GM12873 (cell line): ENCODE data around the gene SHTN1.

Experiments used
- TF ChIP-seq, protein P1 (sequence below): IDR thresholded peaks from 2 replicates; pipeline ENCODE4 v1.5.1; 2012; ENCODE audit warnings: low read depth, mild to moderate bottlenecking, moderate library complexity, low read length, control low read depth; ENCODE audit not compliant: insufficient read depth; ENCODE audit errors: missing control alignments

Gene SHTN1

DNA sequence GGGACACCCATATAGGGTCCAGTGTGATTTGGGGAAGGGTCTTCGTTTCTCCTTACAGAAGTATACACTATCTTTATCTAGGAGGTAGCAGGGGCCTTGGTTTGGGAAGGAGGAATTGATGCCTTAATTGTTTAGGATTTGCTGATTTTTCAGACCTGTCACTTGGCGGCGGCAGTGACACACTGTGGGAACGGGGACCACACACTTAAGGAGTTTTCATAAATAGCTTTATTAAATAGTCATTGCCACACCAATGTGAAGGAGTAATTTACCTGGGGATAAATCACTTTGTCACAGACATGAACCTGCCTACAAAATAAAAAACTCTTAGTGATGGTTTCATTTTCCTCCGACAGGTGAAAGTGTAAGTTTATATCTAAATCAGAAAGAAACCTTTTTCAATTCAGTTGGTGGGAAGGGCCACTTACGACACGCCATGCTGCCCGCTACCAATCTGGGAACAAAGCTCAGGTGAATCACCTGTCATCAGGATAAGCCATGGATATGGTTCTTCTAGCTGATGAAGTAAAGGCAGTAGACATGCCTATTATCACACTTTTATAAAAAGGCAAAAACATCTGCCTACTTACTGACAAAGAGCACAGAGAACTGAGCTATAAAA lies 168.0 kb downstream of the SHTN1 start:
- TF ChIP-seq, protein P1, sequence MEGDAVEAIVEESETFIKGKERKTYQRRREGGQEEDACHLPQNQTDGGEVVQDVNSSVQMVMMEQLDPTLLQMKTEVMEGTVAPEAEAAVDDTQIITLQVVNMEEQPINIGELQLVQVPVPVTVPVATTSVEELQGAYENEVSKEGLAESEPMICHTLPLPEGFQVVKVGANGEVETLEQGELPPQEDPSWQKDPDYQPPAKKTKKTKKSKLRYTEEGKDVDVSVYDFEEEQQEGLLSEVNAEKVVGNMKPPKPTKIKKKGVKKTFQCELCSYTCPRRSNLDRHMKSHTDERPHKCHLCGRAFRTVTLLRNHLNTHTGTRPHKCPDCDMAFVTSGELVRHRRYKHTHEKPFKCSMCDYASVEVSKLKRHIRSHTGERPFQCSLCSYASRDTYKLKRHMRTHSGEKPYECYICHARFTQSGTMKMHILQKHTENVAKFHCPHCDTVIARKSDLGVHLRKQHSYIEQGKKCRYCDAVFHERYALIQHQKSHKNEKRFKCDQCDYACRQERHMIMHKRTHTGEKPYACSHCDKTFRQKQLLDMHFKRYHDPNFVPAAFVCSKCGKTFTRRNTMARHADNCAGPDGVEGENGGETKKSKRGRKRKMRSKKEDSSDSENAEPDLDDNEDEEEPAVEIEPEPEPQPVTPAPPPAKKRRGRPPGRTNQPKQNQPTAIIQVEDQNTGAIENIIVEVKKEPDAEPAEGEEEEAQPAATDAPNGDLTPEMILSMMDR = no peak

DNA sequence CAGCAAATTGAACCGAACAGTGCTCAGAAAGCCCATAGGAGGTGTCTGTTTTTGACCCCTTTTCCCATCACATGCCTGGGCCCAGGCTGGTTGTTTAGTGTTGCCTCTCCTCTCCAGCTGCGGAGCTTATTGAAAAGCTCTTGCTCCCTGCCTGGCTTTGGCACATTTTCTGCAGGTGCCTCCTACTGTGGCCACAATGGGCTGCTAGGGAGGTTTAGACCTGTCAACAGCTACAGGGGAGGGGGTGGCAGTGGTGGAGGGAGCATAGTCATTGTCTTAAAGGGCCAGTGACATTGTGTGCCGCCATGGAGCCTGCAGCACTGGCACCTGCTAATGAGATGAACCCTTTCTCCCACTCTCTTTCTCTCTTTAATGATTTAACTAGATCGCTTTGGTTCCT lies 168.9 kb downstream of the SHTN1 start:
- TF ChIP-seq, protein P1 = no peak

DNA sequence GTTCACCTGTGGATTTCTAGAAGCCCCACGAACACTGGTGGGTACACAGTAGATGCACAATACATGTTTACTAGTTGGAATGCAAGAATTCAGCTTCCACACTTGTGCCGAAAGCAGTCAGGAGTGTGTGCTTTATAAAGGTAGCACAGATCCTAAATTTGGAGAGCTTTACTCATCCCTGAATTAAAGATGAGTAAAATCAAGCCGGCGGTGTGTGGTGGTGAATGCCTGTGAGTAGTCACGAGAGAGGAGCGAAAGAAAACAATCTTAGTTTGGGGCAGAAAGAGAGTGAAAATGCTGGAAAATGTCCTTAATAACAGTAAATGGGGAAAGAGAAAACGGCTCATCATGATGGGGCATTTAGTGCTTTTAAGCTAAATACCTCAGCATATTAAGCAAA lies 169.3 kb downstream of the SHTN1 start:
- TF ChIP-seq, protein P1 = no peak

DNA sequence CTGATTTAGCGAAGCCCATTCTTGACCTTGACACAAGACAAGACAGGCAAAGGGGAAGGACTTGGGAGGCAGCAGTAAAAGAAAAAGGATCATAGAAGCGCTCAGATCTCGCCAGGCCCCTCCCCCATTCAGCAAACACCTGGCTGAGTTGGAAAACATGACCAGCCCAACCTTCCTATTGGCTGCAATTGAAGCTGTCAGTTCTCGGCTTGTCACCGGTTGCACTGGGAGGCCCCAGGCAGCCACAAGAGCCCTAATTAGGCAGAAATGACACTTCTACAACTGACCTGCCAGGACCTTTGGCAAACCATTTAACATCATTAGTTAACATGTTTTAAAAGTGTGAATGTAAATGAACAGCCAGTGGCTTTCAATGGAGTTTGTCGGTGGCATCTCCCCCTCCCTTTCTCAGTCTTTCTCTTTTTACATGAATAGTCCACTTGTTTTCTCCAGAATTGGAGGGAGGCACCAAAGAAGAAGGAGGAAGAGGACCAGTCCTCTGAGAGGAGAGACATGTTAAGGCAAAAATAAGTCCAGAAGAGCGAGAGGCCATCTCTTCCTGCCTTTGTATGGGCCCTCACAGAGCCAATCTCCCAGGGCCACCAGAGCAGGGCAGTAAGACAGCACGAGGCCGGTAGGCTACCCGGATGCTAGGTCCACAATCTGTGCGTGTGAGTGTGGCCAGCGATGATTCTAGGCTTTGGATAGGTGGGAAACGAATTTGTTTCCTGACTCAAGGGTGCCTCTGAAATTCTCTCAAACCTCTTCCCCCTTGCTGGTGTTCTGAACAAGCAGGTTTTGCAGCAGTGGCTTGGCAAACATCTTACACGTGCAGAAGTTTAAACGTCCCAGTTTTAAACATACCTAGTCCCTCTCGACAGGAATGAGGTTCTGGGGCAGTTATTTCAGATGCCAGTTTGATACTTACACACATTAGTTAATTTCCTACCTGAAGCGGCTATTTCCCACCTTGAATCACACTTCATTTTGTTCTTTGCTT lies 170.7 kb downstream of the SHTN1 start:
- TF ChIP-seq, protein P1 = no peak

DNA sequence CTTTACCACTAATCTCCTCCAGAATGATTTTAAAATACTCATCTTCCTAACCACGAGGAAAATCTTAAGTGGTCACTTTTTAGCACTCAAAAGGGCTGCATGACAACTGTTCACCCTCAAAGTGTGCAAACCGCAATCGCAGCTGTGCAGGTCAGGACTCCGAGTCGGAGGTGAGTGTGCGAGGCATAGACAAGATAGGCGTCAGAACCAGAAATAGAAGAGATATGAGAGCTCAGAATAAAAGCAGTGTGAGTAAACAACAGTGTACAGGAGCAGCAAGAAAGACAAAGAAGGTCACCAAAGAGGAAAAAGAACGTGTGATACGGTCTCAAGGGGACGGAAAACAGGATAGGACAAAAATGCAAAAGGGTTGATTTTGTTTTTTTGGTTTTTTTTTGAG lies 173.2 kb downstream of the SHTN1 start:
- TF ChIP-seq, protein P1 = no peak
